GM10266 (cell line): ENCODE results near the gene PREB.
A peak's percentile ranks its signal among the peaks of the same experiment; 100 is the strongest.

Experiments
- DNase-seq: peaks from one replicate; pipeline ENCODE4 v3.0.0; 2012; ENCODE audit errors: extremely low spot score
- CTCF ChIP-seq: IDR thresholded peaks from 2 replicates; pipeline ENCODE4 v1.5.1; 2012; ENCODE audit warnings: mild to moderate bottlenecking, low read depth; ENCODE audit not compliant: control insufficient read depth, insufficient read depth; ENCODE audit errors: missing control alignments

Gene PREB

GRCh38 chr2:27096748-27097297 lies 37.6 kb downstream of the PREB start:
- no peak for TF ChIP-seq CTCF
- no peak for DNase-seq

GRCh38 chr2:27095745-27096651 lies 38.4 kb downstream of the PREB start:
- DNase-seq: peak; percentile 81
- no peak for TF ChIP-seq CTCF

GRCh38 chr2:27095427-27095744 lies 39.0 kb downstream of the PREB start:
- no peak for TF ChIP-seq CTCF

GRCh38 chr2:27094353-27094984 lies 40.0 kb downstream of the PREB start:
- DNase-seq: no peak
- TF ChIP-seq CTCF: no peak

More at GRCh38 chr2:27095427-27095744, 39.0 kb downstream of the PREB start:
- DNase-seq: no peak

- no peak for DNase-seq
- no peak for TF ChIP-seq CTCF
These were observed 40.7 kb downstream of the PREB start for GRCh38 chr2:27093430-27094352.

GRCh38 chr2:27092696-27093429 lies 41.6 kb downstream of the PREB start:
- no peak for TF ChIP-seq CTCF
- DNase-seq: no peak
